HL-60 (cell line): ENCODE measurements around the gene PRPF19.

Experiments
- CTCF ChIP-seq: IDR thresholded peaks from one replicate; pipeline ENCODE4 v1.5.1; 2011; ENCODE audit warnings: low read length, control low read depth, inconsistent platforms; ENCODE audit not compliant: insufficient read depth
- POLR2AphosphoS5 ChIP-seq: IDR thresholded peaks from 2 replicates; pipeline ENCODE4 v1.6.1; 2012; ENCODE audit warnings: low read depth

DNA sequence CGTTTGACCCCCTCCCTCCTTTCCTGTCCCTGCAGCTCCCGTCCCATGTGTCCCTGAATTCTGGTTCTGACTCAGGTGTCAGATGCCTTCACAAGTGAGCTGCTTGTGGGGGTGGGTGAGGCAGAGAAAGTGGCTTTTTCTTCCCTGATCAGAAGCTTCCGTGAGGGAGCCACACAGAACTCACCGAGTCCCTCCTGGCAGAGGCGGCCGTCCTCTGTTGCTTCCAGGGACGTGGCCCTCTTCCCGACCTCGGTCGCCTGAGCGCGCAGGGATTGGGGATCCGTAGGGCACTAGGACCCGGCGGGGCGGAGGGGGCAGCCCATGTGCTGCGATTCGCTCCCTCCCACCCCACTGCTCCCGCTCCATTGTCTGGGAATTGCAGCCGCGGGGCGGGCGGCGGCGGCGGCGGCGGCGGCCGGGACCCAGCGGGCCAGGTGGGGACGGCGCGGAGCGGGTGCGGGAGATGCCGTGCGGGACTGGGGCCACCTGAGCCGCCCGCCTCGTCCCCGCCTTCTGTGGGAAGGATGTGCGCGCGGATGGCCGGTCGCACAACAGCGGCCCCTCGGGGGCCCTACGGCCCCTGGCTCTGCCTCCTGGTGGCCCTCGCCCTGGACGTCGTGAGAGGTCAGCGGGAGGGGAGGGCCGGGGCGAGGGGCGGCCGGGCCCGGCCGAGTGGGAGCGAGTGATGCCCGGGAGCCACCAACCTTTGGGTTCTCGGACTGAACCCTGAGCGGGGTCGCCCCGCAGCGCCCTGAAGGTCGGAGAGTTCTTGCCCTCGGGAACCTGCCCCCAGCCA is 17.9 kb upstream of the PRPF19 start, which contains the start of gene TMEM132A:
- TF ChIP-seq CTCF (no peak), POLR2AphosphoS5 (peak; percentile 47; the same call in 1 of the 2 replicates)
